Measurements from ENCODE around the gene PRM1. TPM values are rescaled to one million over a fixed set of nuclear protein-coding genes. Genes with fewer than 3 reads are reported as not detected.
"Not testable (repeated sequence)": the region's sequence is repeated elsewhere in the genome, so short reads cannot be mapped to it uniquely, and the experiment has no call there.

The PRM1 gene
- total RNA-seq, 1 donor = not detected

- DNase-seq (ENCODE audit: low read depth in 2 of 3, low spot score in 2 of 3) = no peak
Measured at GRCh38 chr16:11298143-11298900, 17.2 kb upstream of the PRM1 start.

GRCh38 chr16:11297492-11298142, 16.5 kb upstream of the PRM1 start:
- DNase-seq (ENCODE audit: low read depth in 2 of 3, low spot score in 2 of 3) = peak; percentile 31 to 98 (median 95)

- DNase-seq (ENCODE audit: low read depth in 2 of 3, low spot score in 2 of 3) = no peak
Measured at GRCh38 chr16:11296706-11297491, 15.8 kb upstream of the PRM1 start.

- DNase-seq (ENCODE audit: low read depth in 2 of 3, low spot score in 2 of 3) = no peak
Measured at GRCh38 chr16:11296351-11296705, 15.2 kb upstream of the PRM1 start.

GRCh38 chr16:11295672-11296071, 14.5 kb upstream of the PRM1 start:
- no peak for DNase-seq (ENCODE audit: low read depth in 2 of 3, low spot score in 2 of 3)

- DNase-seq (ENCODE audit: low read depth in 2 of 3, low spot score in 2 of 3) = no peak
Measured at GRCh38 chr16:11292076-11292748, 11.1 kb upstream of the PRM1 start.

GRCh38 chr16:11291091-11291703, 10.1 kb upstream of the PRM1 start:
- DNase-seq (ENCODE audit: low read depth in 2 of 3, low spot score in 2 of 3) = no peak

- no peak for DNase-seq (ENCODE audit: low read depth in 2 of 3, low spot score in 2 of 3)
Measured at GRCh38 chr16:11290102-11290893, 9.2 kb upstream of the PRM1 start.

GRCh38 chr16:11289696-11290095, 8.6 kb upstream of the PRM1 start:
- not testable (repeated sequence) for DNase-seq (ENCODE audit: low read depth in 2 of 3, low spot score in 2 of 3)

GRCh38 chr16:11289202-11289601, 8.1 kb upstream of the PRM1 start:
- DNase-seq (ENCODE audit: low read depth in 2 of 3, low spot score in 2 of 3) = no peak

GRCh38 chr16:11285842-11286241, 4.7 kb upstream of the PRM1 start:
- no peak for DNase-seq (ENCODE audit: low read depth in 2 of 3, low spot score in 2 of 3)

GRCh38 chr16:11283820-11284248, 2.7 kb upstream of the PRM1 start:
- DNase-seq (ENCODE audit: low read depth in 2 of 3, low spot score in 2 of 3) = no peak

GRCh38 chr16:11278681-11279628, 2.2 kb downstream of the PRM1 start:
- DNase-seq (ENCODE audit: low read depth in 2 of 3, low spot score in 2 of 3) = peak in 1 of 3 donors; percentile 43

GRCh38 chr16:11277607-11278337, 3.4 kb downstream of the PRM1 start:
- DNase-seq (ENCODE audit: low read depth in 2 of 3, low spot score in 2 of 3) = no peak

- DNase-seq (ENCODE audit: low read depth in 2 of 3, low spot score in 2 of 3) = no peak
Measured at GRCh38 chr16:11276896-11277593, 4.1 kb downstream of the PRM1 start.

- no peak for DNase-seq (ENCODE audit: low read depth in 2 of 3, low spot score in 2 of 3)
Measured at GRCh38 chr16:11276143-11276895, 4.8 kb downstream of the PRM1 start, which contains the start of gene PRM2. PRM2 (minus strand) TSS chr16:11276480; CDS start chr16:11276370, 110 bp downstream.

Measured in hematopoietic multipotent progenitor cell (in vitro differentiated cells).